ENCODE data around the gene SERPINA12. TPM values are rescaled to one million over a fixed set of nuclear protein-coding genes. Genes with fewer than 3 reads are reported as not detected.

Gene SERPINA12
- total and polyA plus RNA-seq, 4 experiments from 2014 or later: not detected

DNA sequence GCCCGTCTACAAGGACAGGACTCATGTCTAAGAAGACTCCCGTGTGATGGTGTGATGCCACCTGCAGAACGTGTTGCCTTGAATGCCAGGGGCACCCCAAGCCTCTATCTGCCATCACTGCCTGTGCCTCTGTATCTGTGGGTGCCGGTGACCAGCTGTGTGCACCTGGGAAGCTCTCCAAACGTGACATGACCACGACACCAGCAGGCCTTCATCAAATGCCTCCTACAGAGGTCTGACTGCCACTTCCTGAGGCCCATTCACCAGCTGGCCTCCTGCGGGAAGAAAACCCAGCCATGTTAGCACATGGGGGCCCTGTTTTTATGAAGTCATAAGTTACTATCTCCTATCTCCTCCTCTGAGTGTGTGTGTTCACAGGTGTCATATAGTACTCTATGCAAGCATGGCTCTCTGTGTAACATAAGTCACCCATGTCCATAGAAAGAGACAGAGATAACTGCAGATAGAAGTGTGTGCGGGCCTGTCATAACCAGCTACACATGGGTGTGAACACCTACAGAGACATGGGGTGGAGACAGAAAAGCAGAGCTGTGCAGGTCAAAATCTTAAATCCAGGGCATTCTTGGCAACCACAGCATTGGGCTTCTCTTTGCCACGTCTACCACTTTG, 33.7 kb upstream of the SERPINA12 start:
- no peak for DNase-seq
- H3K27me3 ChIP-seq (ENCODE audit: insufficient read depth, low read length): no peaks in the 10 kb centered on the region
- Mint-ChIP-seq H3K4me1 (no peaks in the 10 kb centered on the region), H3K36me3 (no peaks in the 10 kb centered on the region), H3K4me3 (no peak overlapping the region), H3K27ac (no peak overlapping the region), H3K9me3 (peaks cover 0 to 7% (median 2%) of the 10 kb centered on the region in 8 donors), H3K27me3 (peaks cover 2 to 24% of the 10 kb centered on the region in 2 donors)
- H3K9me3 ChIP-seq (ENCODE audit: control insufficient read depth in 1 of 2, low read length in 2 of 2): no peaks in the 10 kb centered on the region
- H3K4me3 ChIP-seq (ENCODE audit: low read length in 2 of 2): no peak overlapping the region
- H3K27ac ChIP-seq (ENCODE audit: low read depth, low read length): no peak overlapping the region
- POLR2A ChIA-PET (ENCODE audit: partially characterized antibody): no interaction called here
- intact Hi-C loops (cut with micrococcal nuclease): no loop called here
- H3K4me1 ChIP-seq (ENCODE audit: insufficient read depth, low read length): no peaks in the 10 kb centered on the region
- H3K36me3 ChIP-seq (ENCODE audit: insufficient read depth, low read length): no peaks in the 10 kb centered on the region
- CTCF ChIA-PET (ENCODE audit: partially characterized antibody): no interaction called here

DNA sequence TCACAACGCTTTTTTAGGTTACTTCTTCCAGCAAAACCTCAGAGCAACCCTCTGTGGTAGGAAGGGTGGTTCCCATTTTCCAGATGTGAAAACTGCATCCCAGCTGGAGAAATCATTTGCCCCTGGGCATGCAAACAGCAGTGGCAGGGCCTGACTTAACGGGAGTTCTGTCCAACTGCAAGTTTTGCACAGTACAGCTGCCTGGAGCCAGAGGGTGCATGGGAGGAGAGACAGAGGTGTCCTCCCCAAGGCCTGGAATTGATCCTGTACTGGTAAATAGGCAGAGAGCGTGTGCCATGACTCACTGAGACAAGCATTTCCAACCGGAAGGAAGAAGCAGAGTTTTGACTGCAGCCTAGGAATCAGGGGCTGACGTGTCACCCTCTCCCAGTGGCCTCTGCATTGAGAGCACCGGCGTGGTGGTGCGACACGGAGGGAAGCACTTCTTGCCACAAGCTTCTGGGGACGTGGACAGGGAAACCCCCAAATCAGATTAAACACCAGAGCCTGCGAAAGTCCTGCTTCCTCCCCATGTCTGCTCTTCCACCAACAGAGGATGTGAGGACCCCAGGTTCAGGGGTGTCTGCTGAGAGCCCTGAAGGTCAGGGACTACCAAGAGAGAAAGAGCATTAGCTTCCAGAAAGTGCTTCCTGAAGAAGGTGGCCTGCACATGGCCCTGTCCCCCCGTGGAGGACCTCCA, 33.0 kb upstream of the SERPINA12 start:
- no peak overlapping the region for H3K27ac ChIP-seq (ENCODE audit: low read depth, low read length)
- Mint-ChIP-seq H3K27ac (no peak overlapping the region), H3K4me1 (no peaks in the 10 kb centered on the region), H3K36me3 (no peaks in the 10 kb centered on the region), H3K4me3 (no peak overlapping the region), H3K9me3 (peaks cover 0 to 7% (median 2%) of the 10 kb centered on the region in 8 donors), H3K27me3 (peaks cover 2 to 25% of the 10 kb centered on the region in 2 donors)
- H3K4me3 ChIP-seq (ENCODE audit: low read length in 2 of 2): no peak overlapping the region
- POLR2A ChIA-PET (ENCODE audit: partially characterized antibody): no interaction called here
- no peaks in the 10 kb centered on the region for H3K4me1 ChIP-seq (ENCODE audit: insufficient read depth, low read length)
- CTCF ChIA-PET (ENCODE audit: partially characterized antibody): interaction anchor here (1.4 kb wide), 1 partner anchor 8 kb away, joined by 4 read pairs; no protein-coding TSS in a partner anchor
- no peaks in the 10 kb centered on the region for H3K36me3 ChIP-seq (ENCODE audit: insufficient read depth, low read length)
- H3K27me3 ChIP-seq (ENCODE audit: insufficient read depth, low read length): no peaks in the 10 kb centered on the region
- intact Hi-C loops (cut with micrococcal nuclease): no loop called here
- DNase-seq: no peak
- H3K9me3 ChIP-seq (ENCODE audit: control insufficient read depth in 1 of 2, low read length in 2 of 2): no peaks in the 10 kb centered on the region

DNA sequence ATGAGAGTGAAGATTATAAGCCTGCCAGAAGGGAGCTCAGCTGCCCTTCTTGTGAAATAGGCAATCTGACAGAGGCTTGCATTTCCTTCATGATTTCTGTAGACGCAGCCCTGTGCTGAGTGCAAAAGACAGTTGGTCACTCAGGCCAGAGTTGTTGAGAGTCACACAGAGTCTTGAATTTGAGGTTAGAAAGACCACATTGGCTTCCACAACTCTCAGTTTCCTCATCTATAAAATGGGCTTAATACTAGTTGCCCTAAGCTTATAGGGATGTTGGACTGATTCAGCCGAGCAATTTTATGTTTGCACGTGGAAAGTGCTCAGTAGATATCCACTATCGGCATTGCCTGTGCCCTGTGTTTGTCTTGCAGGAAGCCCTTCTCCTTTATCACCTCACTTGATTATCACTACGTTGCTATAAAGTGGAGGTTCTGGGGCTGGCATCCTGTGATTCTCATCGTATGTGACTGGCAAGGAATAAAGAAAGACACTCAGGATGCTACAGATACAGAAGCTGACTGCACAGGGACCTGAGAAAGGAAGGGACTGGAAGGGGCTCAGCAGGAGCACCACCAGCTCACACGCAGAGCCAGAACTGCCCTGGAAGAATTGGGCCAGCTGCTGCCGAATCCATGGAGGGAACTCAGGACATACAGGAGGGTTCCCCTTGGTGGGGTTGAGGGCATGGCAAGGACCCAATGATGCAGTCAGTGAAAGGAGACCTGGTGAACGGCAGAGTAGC, 32.1 kb upstream of the SERPINA12 start:
- peaks cover 2 to 31% of the 10 kb centered on the region in 2 donors for H3K27me3 Mint-ChIP-seq
- CTCF ChIA-PET (ENCODE audit: partially characterized antibody): interaction anchor here (1.4 to 3.2 kb wide), 2 partner anchors 7 to 9 kb away, joined by 4 to 17 read pairs; no protein-coding TSS in a partner anchor

DNA sequence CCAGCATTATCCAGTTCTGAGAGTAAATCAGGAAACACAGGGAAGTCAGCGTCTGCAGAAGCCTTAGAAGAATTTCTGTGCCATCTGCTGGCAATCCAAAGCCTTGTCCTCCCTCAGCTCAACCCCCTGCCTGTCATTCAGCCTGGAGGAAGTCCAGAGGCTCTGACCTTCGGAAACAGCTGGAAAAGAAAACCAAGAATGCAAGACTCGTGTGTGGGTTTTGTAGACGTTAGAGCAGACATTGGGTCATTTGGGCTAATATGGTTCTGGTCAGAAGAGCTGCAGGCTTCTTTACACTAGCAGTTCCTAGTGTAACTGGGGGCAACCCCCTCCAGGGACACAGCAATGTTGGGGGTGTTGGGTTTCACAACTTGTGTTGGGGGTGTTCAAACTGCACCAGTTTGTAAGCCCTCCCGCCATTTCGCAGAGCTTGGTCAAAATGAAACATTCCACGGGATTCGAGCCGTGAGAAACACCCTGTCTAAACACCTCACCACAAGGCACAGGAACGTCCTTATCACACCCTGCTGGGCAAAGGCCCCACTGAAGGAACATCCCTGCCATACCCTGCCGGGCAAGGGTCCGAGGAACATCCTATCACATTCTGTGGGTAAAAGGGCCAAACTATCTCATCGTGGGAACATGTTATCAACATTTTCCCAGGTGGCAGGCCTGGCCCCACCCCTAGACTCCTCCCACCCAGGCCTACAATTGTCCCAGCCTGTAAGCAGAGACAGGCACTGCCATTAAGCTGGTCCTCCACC, 30.9 kb upstream of the SERPINA12 start:
- H3K9me3 Mint-ChIP-seq: peaks cover 0 to 3% (median 0%) of the 10 kb centered on the region in 8 donors
- intact Hi-C loops (cut with micrococcal nuclease): no loop called here
- no peak overlapping the region for H3K4me3 Mint-ChIP-seq
- no peaks in the 10 kb centered on the region for H3K36me3 ChIP-seq (ENCODE audit: insufficient read depth, low read length)
- no peaks in the 10 kb centered on the region for H3K36me3 Mint-ChIP-seq
- CTCF ChIA-PET (ENCODE audit: partially characterized antibody): interaction anchor here (3.2 kb wide), 1 partner anchor 9 kb away, joined by 17 read pairs; no protein-coding TSS in a partner anchor
- H3K4me1 Mint-ChIP-seq: no peaks in the 10 kb centered on the region
- DNase-seq: no peak
- no peak overlapping the region for H3K4me3 ChIP-seq (ENCODE audit: low read length in 2 of 2)
- H3K27ac Mint-ChIP-seq: no peak overlapping the region
- H3K9me3 ChIP-seq (ENCODE audit: control insufficient read depth in 1 of 2, low read length in 2 of 2): no peaks in the 10 kb centered on the region
- POLR2A ChIA-PET (ENCODE audit: partially characterized antibody): no interaction called here
- H3K27me3 ChIP-seq (ENCODE audit: insufficient read depth, low read length): no peaks in the 10 kb centered on the region
- H3K27me3 Mint-ChIP-seq: peaks cover 2 to 24% of the 10 kb centered on the region in 2 donors
- no peaks in the 10 kb centered on the region for H3K4me1 ChIP-seq (ENCODE audit: insufficient read depth, low read length)
- H3K27ac ChIP-seq (ENCODE audit: low read depth, low read length): no peak overlapping the region

More for the DNA sequence above, 32.1 kb upstream of the SERPINA12 start:
- Mint-ChIP-seq H3K36me3 (no peaks in the 10 kb centered on the region), H3K4me1 (no peaks in the 10 kb centered on the region), H3K27ac (no peak overlapping the region), H3K9me3 (peaks cover 0 to 6% (median 2%) of the 10 kb centered on the region in 8 donors), H3K4me3 (no peak overlapping the region)
- intact Hi-C loops (cut with micrococcal nuclease): no loop called here
- H3K27ac ChIP-seq (ENCODE audit: low read depth, low read length): no peak overlapping the region
- DNase-seq: no peak
- H3K4me1 ChIP-seq (ENCODE audit: insufficient read depth, low read length): no peaks in the 10 kb centered on the region
- H3K4me3 ChIP-seq (ENCODE audit: low read length in 2 of 2): no peak overlapping the region
- H3K9me3 ChIP-seq (ENCODE audit: control insufficient read depth in 1 of 2, low read length in 2 of 2): no peaks in the 10 kb centered on the region
- H3K27me3 ChIP-seq (ENCODE audit: insufficient read depth, low read length): no peaks in the 10 kb centered on the region
- H3K36me3 ChIP-seq (ENCODE audit: insufficient read depth, low read length): no peaks in the 10 kb centered on the region
- POLR2A ChIA-PET (ENCODE audit: partially characterized antibody): no interaction called here

DNA sequence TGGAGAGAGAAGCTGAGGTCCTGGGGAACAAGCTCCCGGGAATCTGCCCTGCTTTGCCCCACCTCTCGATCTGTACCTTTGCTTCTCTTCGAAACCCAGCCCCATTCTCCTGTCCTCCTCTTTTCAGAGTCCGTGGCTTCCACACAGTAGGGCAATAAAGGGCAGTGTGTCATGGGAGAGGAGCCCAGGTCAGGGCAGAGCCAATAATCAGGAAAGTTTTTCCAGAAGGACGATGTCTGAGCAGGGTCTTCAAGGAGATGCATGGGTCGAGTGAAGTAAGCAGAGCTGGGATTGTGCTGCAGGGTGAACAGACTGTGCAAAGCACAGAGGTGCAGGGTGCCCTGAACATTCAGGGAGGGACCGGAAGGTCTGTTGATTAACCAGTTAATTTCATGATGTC, 29.9 kb upstream of the SERPINA12 start:
- intact Hi-C loops (cut with micrococcal nuclease): no loop called here
- POLR2A ChIA-PET (ENCODE audit: partially characterized antibody): no interaction called here

DNA sequence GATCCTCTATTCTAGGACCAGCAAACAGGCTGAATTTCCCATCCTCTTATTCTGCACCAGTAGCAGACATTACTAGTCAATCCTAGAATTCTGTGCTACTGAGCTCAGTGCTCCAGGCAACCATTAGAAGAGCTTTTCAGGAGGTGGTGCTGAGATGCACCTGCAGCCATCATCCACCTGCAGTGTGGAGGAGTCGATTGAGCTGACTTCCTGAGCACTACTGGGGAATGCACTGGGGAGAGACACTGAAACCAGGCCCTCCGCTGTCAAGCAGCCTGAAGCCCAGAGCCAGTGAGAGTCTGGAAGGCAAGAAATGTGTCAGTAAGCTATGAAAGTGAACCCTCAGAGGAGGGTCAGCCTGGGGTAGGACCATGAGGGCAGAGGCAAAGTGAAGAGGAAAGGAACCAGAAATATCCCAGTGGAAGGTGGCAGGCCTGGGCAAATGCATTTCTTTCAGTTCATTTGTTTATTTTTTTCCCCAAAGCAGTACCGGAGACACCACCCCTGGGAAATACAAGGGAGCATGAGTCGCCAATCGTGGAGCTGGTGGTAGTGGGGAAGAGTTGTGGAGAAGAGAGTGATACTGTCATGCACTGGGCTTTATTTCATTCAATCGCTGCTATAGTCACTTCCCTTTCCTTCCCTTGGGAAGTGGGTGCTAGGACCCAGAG, 28.9 kb upstream of the SERPINA12 start:
- ChIA-PET POLR2A (ENCODE audit: partially characterized antibody) (no interaction called here), CTCF (ENCODE audit: partially characterized antibody) (interaction anchor here (3.2 kb wide), 1 partner anchor 11 kb away, joined by 17 read pairs; no protein-coding TSS in a partner anchor)
- DNase-seq: no peak

More for the DNA sequence above, 29.9 kb upstream of the SERPINA12 start:
- no peaks in the 10 kb centered on the region for H3K27me3 ChIP-seq (ENCODE audit: insufficient read depth, low read length)
- CTCF ChIA-PET (ENCODE audit: partially characterized antibody): interaction anchor here (3.2 kb wide), 1 partner anchor 10 kb away, joined by 17 read pairs; no protein-coding TSS in a partner anchor
- no peaks in the 10 kb centered on the region for H3K36me3 ChIP-seq (ENCODE audit: insufficient read depth, low read length)
- Mint-ChIP-seq H3K27ac (no peak overlapping the region), H3K4me3 (no peak overlapping the region), H3K4me1 (no peaks in the 10 kb centered on the region), H3K36me3 (no peaks in the 10 kb centered on the region), H3K27me3 (peaks cover 2 to 24% of the 10 kb centered on the region in 2 donors), H3K9me3 (peaks cover 0 to 3% (median 0%) of the 10 kb centered on the region in 8 donors)
- H3K9me3 ChIP-seq (ENCODE audit: control insufficient read depth in 1 of 2, low read length in 2 of 2): no peaks in the 10 kb centered on the region
- H3K4me1 ChIP-seq (ENCODE audit: insufficient read depth, low read length): no peaks in the 10 kb centered on the region
- no peak overlapping the region for H3K4me3 ChIP-seq (ENCODE audit: low read length in 2 of 2)
- H3K27ac ChIP-seq (ENCODE audit: low read depth, low read length): no peak overlapping the region
- no peak for DNase-seq

More for the DNA sequence above, 28.9 kb upstream of the SERPINA12 start:
- H3K4me1 Mint-ChIP-seq: no peaks in the 10 kb centered on the region
- Histone ChIP-seq H3K27me3 (ENCODE audit: insufficient read depth, low read length) (no peaks in the 10 kb centered on the region), H3K36me3 (ENCODE audit: insufficient read depth, low read length) (no peaks in the 10 kb centered on the region), H3K4me3 (ENCODE audit: low read length in 2 of 2) (no peak overlapping the region), H3K27ac (ENCODE audit: low read depth, low read length) (no peak overlapping the region), H3K9me3 (ENCODE audit: control insufficient read depth in 1 of 2, low read length in 2 of 2) (no peaks in the 10 kb centered on the region), H3K4me1 (ENCODE audit: insufficient read depth, low read length) (no peaks in the 10 kb centered on the region)
- intact Hi-C loops (cut with micrococcal nuclease): no loop called here
- H3K27me3 Mint-ChIP-seq: peaks cover 5 to 28% of the 10 kb centered on the region in 2 donors
- peaks cover 0 to 3% (median 2%) of the 10 kb centered on the region in 8 donors for H3K9me3 Mint-ChIP-seq
- H3K27ac Mint-ChIP-seq: no peak overlapping the region
- H3K36me3 Mint-ChIP-seq: no peaks in the 10 kb centered on the region
- no peak overlapping the region for H3K4me3 Mint-ChIP-seq
